Ovary (tissue), 9 donors: ENCODE measurements around the gene ACTN2. TPM values are rescaled to one million over a fixed set of nuclear protein-coding genes. Genes with fewer than 3 reads are reported as not detected.

Experiments
- DNase-seq, 5 donors: peaks; one replicate each; pipeline ENCODE4 v3.0.0-alpha.2; 2019 to 2020
- H3K27ac ChIP-seq, 2 donors: fragments of 200-600 bp; one replicate each; pipeline versions ENCODE4 v1.5.1 to v1.8.0; 2019 to 2022
- H3K27me3 ChIP-seq: fragments of 200-600 bp; one replicate; pipeline ENCODE4 v1.8.0; 2022
- H3K36me3 ChIP-seq: fragments of 200-600 bp; sonication (generic); one replicate; pipeline ENCODE4 v1.5.1; 2019
- H3K4me1 ChIP-seq: one replicate; pipeline ENCODE4 v1.8.1; 2013; ENCODE audit warnings: mild to moderate bottlenecking, moderate library complexity; ENCODE audit not compliant: insufficient read depth
- H3K4me3 ChIP-seq: fragments of 200-600 bp; sonication (generic); one replicate; pipeline ENCODE4 v1.5.1; 2017
- H3K9me3 ChIP-seq, 2 donors: fragments of 200-600 bp in 1 of 2; sonication (generic) in 1 of 2; one replicate each; pipeline versions ENCODE4 v1.5.1 to v1.8.1; 2013 to 2019; ENCODE audit warnings: mild to moderate bottlenecking in 1 of 2, moderate library complexity in 1 of 2
- EP300 ChIP-seq: sonication (generic); formaldehyde crosslinking; IDR thresholded peaks from one replicate; pipeline ENCODE4 v1.6.1; 2017; ENCODE audit warnings: antibody characterized with exemption
- POLR2A ChIP-seq: fragments of 450-650 bp; IDR thresholded peaks from one replicate; pipeline ENCODE4 v1.6.1; 2017; ENCODE audit warnings: antibody characterized with exemption, mild to moderate bottlenecking, moderate library complexity
- whole genome bisulfite sequencing, 3 donors: extraction: QIAGEN DNeasy Blood & Tissue Kit in 1 of 3; methylation state at CpG; one replicate each; pipeline versions ENCODE4 v1.1.5 to v1.1.7; 2013 to 2017; 5-methylcytosine and 5-hydroxymethylcytosine counted together
- intact Hi-C, 4 donors: fragments of 100-400 bp; cut with DNase I; formaldehyde crosslinking; loops; one replicate each; pipeline versions ENCODE4 v1.11.0 to v1.15.1; 2022 to 2023
- polyA plus RNA-seq, 2 donors: library from polyadenylated mRNA; stranded (reverse); fragments of 200-250 nt in 1 of 2; fragments of 350-450 nt in 1 of 2; fragmentation: Illumina TruSeq in 1 of 2; extraction: RNeasy Lipid Tissue Mini Kit (QIAGEN cat#74804) in 1 of 2; gene quantifications; one replicate each; pipeline ENCODE4 v1.2.3, GENCODE V29; 2013 to 2014
- total RNA-seq, 7 donors: library from RNA; depleted of rRNA in 2 of 7; stranded (reverse); fragments of >200 nt in 2 of 7; fragmentation: NEBNext Ultra II Directional in 3 of 7; extraction: Animal tissue kit (Norgen Biotek cat#: 25700) in 3 of 7; gene quantifications; one replicate each; pipeline versions ENCODE4 v1.1.0 to v1.2.4, GENCODE V29; 2016 to 2023
- TF ChIP-seq, protein P1 (sequence below), 3 donors: fragments of 450-650 bp in 2 of 3; fragments of 200-600 bp in 1 of 3; IDR thresholded peaks; one replicate each; pipeline versions ENCODE4 v1.5.1 to v1.8.0; 2016 to 2022; ENCODE audit warnings: antibody characterized with exemption in 3 of 3, mild to moderate bottlenecking in 1 of 3
- donor health status: DM: no; HTN: no; CAD: no; lungs with moderate emphysema.
- donor health status: DM: no; HTN: no; CAD: no.
- donor health status: Bipolar disorder and iron deficiency.
- donor health status: DM: yes; HTN: yes; CAD: no.
- donor health status: DM: no; HTN: no; CAD: no.
- donor health status: DM: yes; HTN: yes; CAD: no.

ACTN2 gene
- total and polyA plus RNA-seq, 9 donors: 0.34 to 2.7 (median 1.1) TPM

DNA sequence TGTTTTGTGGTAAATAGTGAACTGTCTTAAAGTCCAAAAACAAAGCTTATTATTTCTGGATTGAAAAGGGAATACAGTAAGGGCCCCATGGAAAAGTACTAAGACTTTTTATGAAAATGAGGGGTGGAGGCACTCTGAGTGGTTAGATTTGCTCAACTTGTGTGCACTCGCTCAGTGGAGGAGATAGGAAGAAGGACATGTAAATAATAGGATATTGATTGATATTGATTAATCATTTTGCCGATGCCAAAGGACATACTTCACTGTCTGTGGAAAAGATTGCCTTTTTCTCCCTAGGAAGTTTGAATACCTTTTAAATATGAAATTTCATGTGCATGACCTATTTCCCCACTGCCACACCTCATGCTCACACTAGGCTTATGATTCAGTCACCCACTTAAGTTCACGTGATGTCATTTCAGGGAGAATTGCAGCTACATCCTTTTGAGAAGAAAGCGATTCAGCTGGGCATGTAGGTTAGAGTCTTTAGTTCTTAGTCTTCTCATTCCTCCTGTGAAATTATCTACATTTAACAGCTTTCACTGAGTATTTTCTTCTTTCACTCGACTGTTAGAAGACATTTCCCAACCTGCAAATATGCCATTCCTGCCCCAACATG lies 113.8 kb downstream of the ACTN2 start:
- no peak for DNase-seq
- no peaks in the 10 kb centered on the region for H3K9me3 ChIP-seq
- H3K27ac ChIP-seq: no peak overlapping the region
- WGBS, 3 donors: 94 to 96% (median 95%) methylated on average over 5 of the region's 5 CpGs
- H3K4me1 ChIP-seq: peaks cover 7% of the 10 kb centered on the region
- no peaks in the 10 kb centered on the region for H3K36me3 ChIP-seq
- intact Hi-C loops: no loop called here
- H3K27me3 ChIP-seq: no peaks in the 10 kb centered on the region
- H3K4me3 ChIP-seq: no peak overlapping the region
- TF ChIP-seq POLR2A: no peak
- TF ChIP-seq, protein P1, sequence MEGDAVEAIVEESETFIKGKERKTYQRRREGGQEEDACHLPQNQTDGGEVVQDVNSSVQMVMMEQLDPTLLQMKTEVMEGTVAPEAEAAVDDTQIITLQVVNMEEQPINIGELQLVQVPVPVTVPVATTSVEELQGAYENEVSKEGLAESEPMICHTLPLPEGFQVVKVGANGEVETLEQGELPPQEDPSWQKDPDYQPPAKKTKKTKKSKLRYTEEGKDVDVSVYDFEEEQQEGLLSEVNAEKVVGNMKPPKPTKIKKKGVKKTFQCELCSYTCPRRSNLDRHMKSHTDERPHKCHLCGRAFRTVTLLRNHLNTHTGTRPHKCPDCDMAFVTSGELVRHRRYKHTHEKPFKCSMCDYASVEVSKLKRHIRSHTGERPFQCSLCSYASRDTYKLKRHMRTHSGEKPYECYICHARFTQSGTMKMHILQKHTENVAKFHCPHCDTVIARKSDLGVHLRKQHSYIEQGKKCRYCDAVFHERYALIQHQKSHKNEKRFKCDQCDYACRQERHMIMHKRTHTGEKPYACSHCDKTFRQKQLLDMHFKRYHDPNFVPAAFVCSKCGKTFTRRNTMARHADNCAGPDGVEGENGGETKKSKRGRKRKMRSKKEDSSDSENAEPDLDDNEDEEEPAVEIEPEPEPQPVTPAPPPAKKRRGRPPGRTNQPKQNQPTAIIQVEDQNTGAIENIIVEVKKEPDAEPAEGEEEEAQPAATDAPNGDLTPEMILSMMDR (IDR thresholded peaks at IDR 0.05): no peak

DNA sequence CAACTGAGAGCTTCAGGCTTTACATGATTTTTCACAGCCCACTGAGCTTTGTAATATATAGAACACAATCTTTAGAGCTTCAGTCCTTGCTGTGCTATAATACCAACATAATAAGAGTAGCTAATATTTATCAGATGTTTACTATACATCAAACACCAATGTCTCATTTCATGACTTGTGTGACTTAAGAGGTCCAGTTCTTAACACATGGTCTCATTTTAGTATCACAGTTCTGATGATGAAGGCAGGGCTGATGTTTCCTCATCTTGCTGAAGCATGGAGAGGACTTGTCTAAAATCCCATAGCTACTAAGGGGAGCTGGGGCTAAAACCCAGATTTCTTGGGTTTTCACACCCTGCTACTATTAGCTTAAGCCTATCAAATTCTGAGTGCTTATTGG lies 114.3 kb downstream of the ACTN2 start:
- Histone ChIP-seq H3K9me3 (no peaks in the 10 kb centered on the region), H3K4me1 (peaks cover 9% of the 10 kb centered on the region), H3K36me3 (no peaks in the 10 kb centered on the region), H3K27me3 (no peaks in the 10 kb centered on the region), H3K27ac (no peak overlapping the region), H3K4me3 (no peak overlapping the region)
- TF ChIP-seq EP300 (no peak), POLR2A (no peak)
- TF ChIP-seq, protein P1 (IDR thresholded peaks at IDR 0.05): no peak
- DNase-seq: no peak
- intact Hi-C loops: no loop called here

DNA sequence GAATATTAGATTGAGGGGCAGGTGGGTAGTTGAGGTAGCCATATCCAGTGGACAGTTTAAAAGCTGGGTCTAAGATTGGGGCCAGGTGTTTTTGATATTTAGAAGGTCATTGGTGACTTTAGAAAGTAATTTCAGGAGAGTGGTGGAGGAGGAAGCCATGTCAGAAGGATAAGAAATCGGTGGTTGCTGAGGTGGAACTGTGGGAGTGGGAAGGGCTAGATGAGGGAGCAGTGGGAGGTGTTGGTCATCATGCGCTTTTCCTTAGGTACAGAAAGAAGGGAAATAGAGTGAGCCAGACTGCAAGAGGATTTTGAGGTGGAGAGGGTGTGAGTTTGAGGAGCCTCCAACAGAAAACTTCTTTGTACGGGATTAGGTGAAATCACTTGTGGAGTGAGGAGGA lies 116.0 kb downstream of the ACTN2 start:
- intact Hi-C loops: no loop called here
- H3K36me3 ChIP-seq: no peaks in the 10 kb centered on the region
- DNase-seq: no peak

DNA sequence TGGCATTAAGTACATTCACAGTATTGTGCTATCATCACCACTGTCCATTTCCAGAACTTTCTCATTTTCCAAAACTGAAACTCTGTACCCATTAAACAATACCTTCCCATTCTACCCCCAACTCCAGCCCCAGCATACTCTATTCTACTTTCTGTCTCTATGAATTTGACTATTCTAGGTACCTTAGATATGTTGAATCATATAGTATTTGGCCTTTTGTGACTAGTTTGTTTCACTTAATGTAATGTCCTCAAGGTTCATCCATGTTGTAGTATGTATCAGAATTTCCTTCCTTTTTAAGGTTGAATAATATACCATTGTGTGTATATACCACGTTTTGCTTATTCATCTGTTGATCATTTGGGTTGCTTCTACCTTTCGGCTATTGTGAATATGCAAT lies 120.3 kb downstream of the ACTN2 start:
- intact Hi-C loops: no loop called here
- WGBS, 3 donors: 94 to 95% (median 94%) methylated on average over 2 of the region's 2 CpGs

More for the DNA sequence above, 116.0 kb downstream of the ACTN2 start:
- Histone ChIP-seq H3K4me1 (peaks cover 9% of the 10 kb centered on the region), H3K4me3 (no peak overlapping the region), H3K9me3 (no peaks in the 10 kb centered on the region), H3K27me3 (no peaks in the 10 kb centered on the region), H3K27ac (no peak overlapping the region)
- TF ChIP-seq EP300 (no peak), POLR2A (no peak)
- TF ChIP-seq, protein P1 (IDR thresholded peaks at IDR 0.05): no peak
- WGBS, 3 donors: 70 to 91% (median 82%) methylated on average over 3 of the region's 3 CpGs

More for the DNA sequence above, 120.3 kb downstream of the ACTN2 start:
- no peaks in the 10 kb centered on the region for H3K9me3 ChIP-seq
- no peak overlapping the region for H3K4me3 ChIP-seq
- H3K4me1 ChIP-seq: peaks cover 7% of the 10 kb centered on the region
- H3K36me3 ChIP-seq: no peaks in the 10 kb centered on the region
- H3K27me3 ChIP-seq: no peaks in the 10 kb centered on the region
- H3K27ac ChIP-seq: no peak overlapping the region
- TF ChIP-seq, protein P1 (IDR thresholded peaks at IDR 0.05): no peak
- TF ChIP-seq EP300 (no peak), POLR2A (no peak)
- DNase-seq: no peak
